Endothelial cell of umbilical vein (primary cell): ENCODE measurements around the gene SLC7A8. TPM values are rescaled to one million over a fixed set of nuclear protein-coding genes. Genes with fewer than 3 reads are reported as not detected.

Experiments
- BruUV-seq: library from RNA; stranded (reverse); fragments of 400-500 nt; replicated peaks from 2 replicates; lab custom pipeline; 2021; lab: Mats Ljungman, UMichigan
- CTCF ChIA-PET: fragments of 300-600, 350-600 bp; sonication (Branson Sonifier 250); formaldehyde crosslinking; loops from one replicate; lab custom pipeline; 2021; ENCODE audit warnings: antibody characterized with exemption, inconsistent platforms; lab: Charles Lee
- POLR2A ChIA-PET: fragments of 300-600, 350-600 bp; sonication (Branson Sonifier 250); formaldehyde crosslinking; loops from one replicate; lab custom pipeline; 2021; ENCODE audit warnings: antibody characterized with exemption, inconsistent platforms; lab: Charles Lee
- DNase-seq: peaks from one replicate; pipeline ENCODE4 v3.0.0-alpha.2; 2011; ENCODE audit warnings: low read depth, low spot score
- FAIRE-seq: peaks from 2 replicates; lab custom pipeline; 2011; peaks lifted over from hg19 to GRCh38; lab: Jason Lieb, UNC
- H2AFZ ChIP-seq: 2 replicates; pipeline ENCODE4 v1.6.0; 2012; ENCODE audit warnings: low read depth, low read length, control low read depth, inconsistent platforms
- H3K27ac ChIP-seq: 2 replicates; pipeline ENCODE4 v1.5.1; 2011; ENCODE audit warnings: low read depth, mild to moderate bottlenecking, control low read depth, low read length, moderate library complexity; ENCODE audit not compliant: insufficient read depth
- H3K27me3 ChIP-seq, 2 experiments: 2 replicates each; pipeline versions ENCODE4 v1.6.0 to v1.6.1; 2011; ENCODE audit warnings: low read length in 2 of 2, mixed read lengths in 1 of 2; ENCODE audit not compliant: control insufficient read depth in 2 of 2, insufficient read depth in 2 of 2
- H3K36me3 ChIP-seq, 2 experiments: 2 replicates in 1 of 2; 3 replicates in 1 of 2; pipeline ENCODE4 v1.5.1; 2011; ENCODE audit warnings: low read length in 2 of 2, mild to moderate bottlenecking in 1 of 2, moderate library complexity in 1 of 2; ENCODE audit not compliant: control insufficient read depth in 2 of 2, insufficient read depth in 2 of 2; ENCODE audit errors: extremely low read depth in 1 of 2
- H3K4me1 ChIP-seq: 3 replicates; pipeline ENCODE4 v1.5.1; 2011; ENCODE audit warnings: mild to moderate bottlenecking, low read length; ENCODE audit not compliant: control insufficient read depth, insufficient read depth; ENCODE audit errors: extremely low read depth
- H3K4me2 ChIP-seq: 2 replicates; pipeline ENCODE4 v1.6.1; 2011; ENCODE audit warnings: low read length, control low read depth, mixed read lengths; ENCODE audit not compliant: insufficient read depth
- H3K4me3 ChIP-seq, 3 experiments: fragments of 200-600 bp in 1 of 3; sonication (generic), shearing (Covaris generic) in 1 of 3; replicated peaks in 1 of 3; 2 replicates each; pipeline ENCODE4 v1.5.1; 2011 to 2016; ENCODE audit warnings: control low read depth in 3 of 3, low read length in 3 of 3, mild to moderate bottlenecking in 2 of 3, inconsistent platforms in 1 of 3, low read depth in 1 of 3, moderate library complexity in 1 of 3; ENCODE audit not compliant: insufficient read depth in 1 of 3
- H3K79me2 ChIP-seq: 2 replicates; pipeline ENCODE4 v1.6.0; 2012; ENCODE audit warnings: low read length, inconsistent platforms; ENCODE audit not compliant: control insufficient read depth, insufficient read depth
- H3K9ac ChIP-seq: replicated peaks from 2 replicates; pipeline ENCODE3; 2011; ENCODE audit warnings: low read length, control low read depth; ENCODE audit not compliant: insufficient read depth; ENCODE audit errors: extremely low read depth
- H3K9me1 ChIP-seq: replicated peaks from 3 replicates; pipeline ENCODE4 v1.6.0; 2011; ENCODE audit warnings: mild to moderate bottlenecking, low read length; ENCODE audit not compliant: control insufficient read depth, insufficient read depth; ENCODE audit errors: extremely low read depth
- H3K9me3 ChIP-seq: replicated peaks from 2 replicates; pipeline ENCODE4 v1.5.1; 2012; ENCODE audit warnings: low read length, inconsistent platforms; ENCODE audit not compliant: control insufficient read depth, insufficient read depth
- H4K20me1 ChIP-seq: replicated peaks from 2 replicates; pipeline ENCODE3; 2011; ENCODE audit warnings: mild to moderate bottlenecking, low read length; ENCODE audit not compliant: control insufficient read depth, insufficient read depth; ENCODE audit errors: extremely low read depth
- CTCF ChIP-seq, 2 donors: IDR thresholded peaks; 1 replicate in 1 of 2; 2 replicates in 1 of 2; pipeline ENCODE4 v1.5.1; 2011; ENCODE audit warnings: low read length in 2 of 2, mild to moderate bottlenecking in 2 of 2, moderate library complexity in 2 of 2, control low read depth in 1 of 2, inconsistent platforms in 1 of 2, low read depth in 1 of 2; ENCODE audit not compliant: insufficient read depth in 1 of 2; ENCODE audit errors: extremely low read depth in 1 of 2
- EZH2 ChIP-seq: IDR thresholded peaks from 2 replicates; pipeline ENCODE4 v1.6.1; 2012; ENCODE audit warnings: borderline replicate concordance, low read depth, mild to moderate bottlenecking, moderate library complexity, low read length, inconsistent platforms; ENCODE audit not compliant: severe bottlenecking
- FOS ChIP-seq: IDR thresholded peaks from 2 replicates; pipeline ENCODE4 v1.6.1; 2011; ENCODE audit warnings: mild to moderate bottlenecking, low read length, moderate library complexity, borderline replicate concordance; ENCODE audit not compliant: insufficient read depth
- GATA2 ChIP-seq: IDR thresholded peaks from 2 replicates; pipeline ENCODE4 v1.7.0; 2011; ENCODE audit warnings: low read depth, mild to moderate bottlenecking, moderate library complexity, mixed read lengths, low read length; ENCODE audit not compliant: insufficient read length, insufficient read depth
- JUN ChIP-seq: IDR thresholded peaks from 2 replicates; pipeline ENCODE4 v1.6.1; 2011; ENCODE audit warnings: borderline replicate concordance, low read depth; ENCODE audit not compliant: insufficient read length, insufficient read depth
- MAX ChIP-seq: IDR thresholded peaks from 2 replicates; pipeline ENCODE4 v1.6.1; 2011; ENCODE audit not compliant: insufficient read depth, insufficient read length
- MYC ChIP-seq: IDR thresholded peaks from one replicate; pipeline ENCODE4 v1.6.1; 2011; ENCODE audit warnings: mild to moderate bottlenecking, low read depth, low read length
- POLR2A ChIP-seq: IDR thresholded peaks from 2 replicates; pipeline ENCODE4 v1.6.1; 2012; ENCODE audit warnings: low read depth, mild to moderate bottlenecking, control low read depth, low read length
- POLR2AphosphoS5 ChIP-seq: IDR thresholded peaks from 2 replicates; pipeline ENCODE4 v1.6.1; 2012; ENCODE audit warnings: low read depth, mild to moderate bottlenecking, control low read depth, low read length, moderate library complexity; ENCODE audit not compliant: insufficient read depth
- dilution Hi-C: fragments of 300-500 bp; cut with MboI; formaldehyde crosslinking; loops from one replicate; pipeline ENCODE4 v1.15.0; 2019; ENCODE audit warnings: low sequenced_read_pairs; ENCODE audit not compliant: extremely low pct_ligation_motif_present
- intact Hi-C: fragments of 100-400 bp; cut with micrococcal nuclease; formaldehyde crosslinking; loops from one replicate; pipeline ENCODE4 v1.10.0; 2022
- polyA plus RNA-seq, 4 experiments: library from polyadenylated mRNA; depleted of rRNA in 3 of 4; stranded (reverse) in 3 of 4; unstranded in 1 of 4; fragments of >200 nt; gene quantifications; 2 replicates each; pipeline versions ENCODE4 v1.2.1 to v1.2.3, GENCODE V29; 2011 to 2012; ENCODE audit warnings: missing spikeins in 1 of 4
- total RNA-seq: library from RNA; stranded (reverse); gene quantifications from 2 replicates; pipeline ENCODE4 v1.2.3, GENCODE V29; 2021

SLC7A8 gene
- total and polyA plus RNA-seq, 2 donors (not counting 3 experiments of a cell fraction or from before 2014, with no cell fraction given): 0.76 to 1.1 TPM

- DNase-seq (no peak), FAIRE-seq (no peak)
- Histone ChIP-seq H3K4me2 (no peak overlapping the region), H3K79me2 (no peaks in the 10 kb centered on the region), H3K36me3 (no peaks in the 10 kb centered on the region), H3K4me3 (no peak overlapping the region), H4K20me1 (no peaks in the 10 kb centered on the region), H3K4me1 (no peaks in the 10 kb centered on the region), H3K9me3 (no peaks in the 10 kb centered on the region), H2AFZ (no peak overlapping the region), H3K27me3 (peaks cover 5 to 11% of the 10 kb centered on the region in 2 experiments), H3K27ac (no peak overlapping the region), H3K9ac (no peak overlapping the region), H3K9me1 (no peaks in the 10 kb centered on the region)
- ChIA-PET CTCF (interaction anchor here (0.7 to 1.4 kb wide), 3 partner anchors 10 to 151 kb away, joined by 3 to 5 read pairs (median 3); no protein-coding TSS in a partner anchor), POLR2A (interaction anchor here (0.6 kb wide), 1 partner anchor 82 kb away, joined by 4 read pairs; no protein-coding TSS in a partner anchor)
- BruUV-seq: no TSS peak
- TF ChIP-seq EZH2: no peak
- no peak for TF ChIP-seq FOS
- TF ChIP-seq GATA2: no peak
- TF ChIP-seq POLR2A: no peak
- TF ChIP-seq MAX: no peak
- TF ChIP-seq JUN: no peak
- TF ChIP-seq POLR2AphosphoS5: no peak
- TF ChIP-seq CTCF (IDR thresholded peaks at IDR 0.05; ENCODE audit: extremely low read depth in 1 of 2, insufficient read depth in 1 of 2, low read depth in 1 of 2, low read length in 2 of 2): no peak
- TF ChIP-seq MYC: no peak
- dilution Hi-C loops: no loop called here
- intact Hi-C loops: no loop called here
Measured at GRCh38 chr14:23209651-23210423, 26.4 kb upstream of the SLC7A8 start.
